HepG2 (cell line): Measurements from ENCODE around the gene NTM. TPM values are rescaled to one million over a fixed set of nuclear protein-coding genes. Genes with fewer than 3 reads are reported as not detected.

Source experiments
- ATAC-seq: fragments of 200-7000 bp; cut with Tn5 transposase; 3 replicates; pipeline ENCODE4 v1.9.1; 2020; ENCODE audit warnings: mild to moderate bottlenecking, moderate library complexity
- BruUV-seq: library from RNA; stranded (reverse); fragments of 400-500 nt; replicated peaks from 2 replicates; lab custom pipeline; 2021; lab: Mats Ljungman, UMichigan
- CTCF ChIA-PET: fragments of 300-600 bp; formaldehyde crosslinking; extraction: SDS; loops from one replicate; lab custom pipeline; 2021; ENCODE audit warnings: low total read pairs, inconsistent platforms, low intra/inter-chr PET ratio; lab: Yijun Ruan, JAX
- POLR2A ChIA-PET: fragments of 350-600 bp; sonication (Branson Sonifier 250); formaldehyde crosslinking; loops from one replicate; lab custom pipeline; 2020; ENCODE audit warnings: antibody characterized with exemption, inconsistent platforms; lab: Yijun Ruan, JAX
- DNase-seq: peaks from one replicate; pipeline ENCODE4 v3.0.0-alpha.2; 2015; ENCODE audit warnings: low spot score
- FAIRE-seq: peaks from 3 replicates; lab custom pipeline; 2011; peaks lifted over from hg19 to GRCh38; lab: Jason Lieb, UNC
- H2AFZ ChIP-seq: one replicate; pipeline ENCODE4 v1.6.1; 2011; ENCODE audit warnings: low read length, inconsistent platforms
- H3K27ac ChIP-seq: fragments of 300-600 bp; 3 replicates; pipeline ENCODE4 v1.8.0; 2011; ENCODE audit warnings: mixed run types, mild to moderate bottlenecking, mixed read lengths, low read length, inconsistent platforms; ENCODE audit not compliant: insufficient read depth; ENCODE audit errors: extremely low read length
- H3K27me3 ChIP-seq, 2 experiments: fragments of 200-600 bp in 1 of 2; 2 replicates in 1 of 2; 3 replicates in 1 of 2; pipeline versions ENCODE4 v1.6.0 to v1.8.0; 2011; ENCODE audit warnings: low read length in 2 of 2, mild to moderate bottlenecking in 2 of 2, moderate library complexity in 2 of 2, inconsistent platforms in 1 of 2; ENCODE audit not compliant: insufficient read depth in 2 of 2, control insufficient read depth in 1 of 2
- H3K36me3 ChIP-seq, 2 experiments: fragments of 200-600 bp in 1 of 2; replicated peaks in 1 of 2; 2 replicates in 1 of 2; 3 replicates in 1 of 2; pipeline versions ENCODE4 v1.5.1 to v1.8.0; 2011; ENCODE audit warnings: low read length in 2 of 2, inconsistent platforms in 1 of 2; ENCODE audit not compliant: insufficient read depth in 2 of 2, control insufficient read depth in 1 of 2
- H3K4me1 ChIP-seq: 2 replicates; pipeline ENCODE4 v1.5.1; 2012; ENCODE audit warnings: low read length, inconsistent platforms; ENCODE audit not compliant: insufficient read depth
- H3K4me2 ChIP-seq: 2 replicates; pipeline ENCODE4 v1.6.0; 2011; ENCODE audit warnings: low read depth, low read length, inconsistent platforms
- H3K4me3 ChIP-seq, 3 experiments: fragments of 200-600 bp in 1 of 3; sonication (generic), shearing (Covaris generic) in 1 of 3; replicated peaks in 1 of 3; 2 replicates each; pipeline ENCODE4 v1.5.1; 2011 to 2016; ENCODE audit warnings: low read length in 3 of 3, inconsistent platforms in 2 of 3, low read depth in 2 of 3, mild to moderate bottlenecking in 2 of 3, control low read depth in 1 of 3, mixed read lengths in 1 of 3; ENCODE audit not compliant: insufficient read depth in 1 of 3
- H3K79me2 ChIP-seq: one replicate; pipeline ENCODE4 v1.6.1; 2011; ENCODE audit warnings: low read length, inconsistent platforms; ENCODE audit not compliant: insufficient read depth
- H3K9ac ChIP-seq: 2 replicates; pipeline ENCODE4 v1.6.0; 2011; ENCODE audit warnings: mild to moderate bottlenecking, low read depth, low read length, inconsistent platforms; ENCODE audit not compliant: insufficient read depth
- H3K9me3 ChIP-seq: 2 replicates; pipeline ENCODE4 v1.5.1; 2012; ENCODE audit warnings: mild to moderate bottlenecking, low read length
- H4K20me1 ChIP-seq: 2 replicates; pipeline ENCODE4 v1.6.0; 2011; ENCODE audit warnings: inconsistent platforms, mild to moderate bottlenecking, low read length, moderate library complexity; ENCODE audit not compliant: insufficient read depth
- CCDC6 ChIP-seq: sonication (generic); formaldehyde crosslinking; IDR thresholded peaks from 2 replicates; pipeline ENCODE4 v1.8.1; 2022; ENCODE audit warnings: mild to moderate bottlenecking, missing genetic modification reagents, moderate library complexity
- EEA1 ChIP-seq: sonication (generic); formaldehyde crosslinking; IDR thresholded peaks from 2 replicates; pipeline ENCODE4 v1.5.1; 2020; ENCODE audit warnings: mild to moderate bottlenecking, missing genetic modification reagents, borderline replicate concordance
- FOXO1 ChIP-seq: sonication (generic); formaldehyde crosslinking; IDR thresholded peaks from 2 replicates; pipeline ENCODE4 v1.4.0; 2020; ENCODE audit warnings: missing genetic modification reagents
- MYPOP ChIP-seq: sonication (generic); formaldehyde crosslinking; IDR thresholded peaks from 2 replicates; pipeline ENCODE4 v1.8.1; 2023; ENCODE audit warnings: mild to moderate bottlenecking, moderate library complexity, missing genetic modification reagents
- RBFOX2 ChIP-seq: fragments of 200-400 bp; formaldehyde crosslinking; IDR thresholded peaks from 2 replicates; pipeline ENCODE4 v1.6.1; 2017; ENCODE audit warnings: low read depth, mild to moderate bottlenecking, low read length
- ZNF260 ChIP-seq: sonication (generic); formaldehyde crosslinking; IDR thresholded peaks from 2 replicates; pipeline ENCODE4 v1.4.0; 2020; ENCODE audit warnings: missing genetic modification reagents, low read depth, mild to moderate bottlenecking, borderline replicate concordance
- ZNF33A ChIP-seq: sonication (generic); formaldehyde crosslinking; IDR thresholded peaks from 2 replicates; pipeline ENCODE4 v1.5.1; 2020; ENCODE audit warnings: missing genetic modification reagents, mild to moderate bottlenecking, moderate library complexity, borderline replicate concordance
- ZNF768 ChIP-seq: sonication (generic); formaldehyde crosslinking; IDR thresholded peaks from 2 replicates; pipeline ENCODE4 v1.4.0; 2020; ENCODE audit warnings: missing genetic modification reagents
- ZNF816 ChIP-seq: sonication (generic); formaldehyde crosslinking; IDR thresholded peaks from 2 replicates; pipeline ENCODE4 v1.8.0; 2022; ENCODE audit warnings: missing genetic modification reagents, mild to moderate bottlenecking, borderline replicate concordance
- WGBS: methylation state at CpG from one replicate; pipeline ENCODE4 v1.1.6; 2017; ENCODE audit warnings: low lambda C conversion rate; 5-methylcytosine and 5-hydroxymethylcytosine counted together
- in situ Hi-C: cut with HindIII; loops from 2 replicates; pipeline ENCODE4 v1.10.0; 2017; ENCODE audit warnings: low pct_unique_long_range_greater_than_20kb; ENCODE audit not compliant: extremely low pct_ligation_motif_present
- intact Hi-C: fragments of 100-400 bp; cut with micrococcal nuclease; formaldehyde crosslinking; loops from one replicate; pipeline ENCODE4 v1.10.0; 2022; ENCODE audit not compliant: unreplicated experiment
- polyA plus RNA-seq, 8 experiments: library from polyadenylated mRNA; depleted of rRNA in 3 of 8; stranded (reverse) in 7 of 8; unstranded in 1 of 8; fragments of >200 nt; fragmentation: Illumina TruSeq in 4 of 8; extraction: Trizol in 4 of 8; gene quantifications; 2 replicates each; pipeline versions ENCODE4 v1.2.1 to v1.2.3, GENCODE V29; 2011 to 2016; ENCODE audit warnings: low read depth in 4 of 8, missing spikeins in 1 of 8, mixed read lengths in 1 of 8; ENCODE audit not compliant: insufficient read depth in 1 of 8
- total RNA-seq, 5 experiments: library from RNA; depleted of rRNA; stranded (reverse); fragments of >200 nt; fragmentation: Illumina TruSeq; extraction: Trizol; gene quantifications; 2 replicates each; pipeline ENCODE4 v1.2.3, GENCODE V29; 2016; ENCODE audit warnings: low read depth in 1 of 5
- TF ChIP-seq, protein P1 (sequence below): sonication (generic); formaldehyde crosslinking; IDR thresholded peaks from 2 replicates; pipeline ENCODE4 v1.5.0; 2020; ENCODE audit warnings: missing genetic modification reagents
- TF ChIP-seq, protein P2 (sequence below): sonication (generic); formaldehyde crosslinking; IDR thresholded peaks from 2 replicates; pipeline ENCODE4 v1.4.0; 2020; ENCODE audit warnings: missing genetic modification reagents

NTM gene
- total and polyA plus RNA-seq, 2 of the 13 experiments (the other 11 are each of a cell fraction or from before 2014, with no cell fraction given), result not detected

GRCh38 chr11:131923309-131923708 lies 552.9 kb downstream of the NTM start:
- BruUV-seq, result no TSS peak
- CTCF ChIA-PET, result no interaction called here
- FAIRE-seq, result no peak
- Histone ChIP-seq H3K9me3 (no peaks in the 10 kb centered on the region), H3K4me2 (no peak overlapping the region)
- TF ChIP-seq CCDC6 (CRISPR knock-in tag) (no peak), FOXO1 (CRISPR knock-in tag) (no peak), EEA1 (CRISPR knock-in tag) (no peak), ZNF816 (CRISPR knock-in tag) (no peak), MYPOP (CRISPR knock-in tag) (no peak), ZNF260 (CRISPR knock-in tag) (no peak), ZNF768 (CRISPR knock-in tag) (no peak), ZNF33A (CRISPR knock-in tag) (no peak), RBFOX2 (no peak)
- TF ChIP-seq, protein P1, sequence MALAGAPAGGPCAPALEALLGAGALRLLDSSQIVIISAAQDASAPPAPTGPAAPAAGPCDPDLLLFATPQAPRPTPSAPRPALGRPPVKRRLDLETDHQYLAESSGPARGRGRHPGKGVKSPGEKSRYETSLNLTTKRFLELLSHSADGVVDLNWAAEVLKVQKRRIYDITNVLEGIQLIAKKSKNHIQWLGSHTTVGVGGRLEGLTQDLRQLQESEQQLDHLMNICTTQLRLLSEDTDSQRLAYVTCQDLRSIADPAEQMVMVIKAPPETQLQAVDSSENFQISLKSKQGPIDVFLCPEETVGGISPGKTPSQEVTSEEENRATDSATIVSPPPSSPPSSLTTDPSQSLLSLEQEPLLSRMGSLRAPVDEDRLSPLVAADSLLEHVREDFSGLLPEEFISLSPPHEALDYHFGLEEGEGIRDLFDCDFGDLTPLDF, result no peak
- TF ChIP-seq, protein P2, sequence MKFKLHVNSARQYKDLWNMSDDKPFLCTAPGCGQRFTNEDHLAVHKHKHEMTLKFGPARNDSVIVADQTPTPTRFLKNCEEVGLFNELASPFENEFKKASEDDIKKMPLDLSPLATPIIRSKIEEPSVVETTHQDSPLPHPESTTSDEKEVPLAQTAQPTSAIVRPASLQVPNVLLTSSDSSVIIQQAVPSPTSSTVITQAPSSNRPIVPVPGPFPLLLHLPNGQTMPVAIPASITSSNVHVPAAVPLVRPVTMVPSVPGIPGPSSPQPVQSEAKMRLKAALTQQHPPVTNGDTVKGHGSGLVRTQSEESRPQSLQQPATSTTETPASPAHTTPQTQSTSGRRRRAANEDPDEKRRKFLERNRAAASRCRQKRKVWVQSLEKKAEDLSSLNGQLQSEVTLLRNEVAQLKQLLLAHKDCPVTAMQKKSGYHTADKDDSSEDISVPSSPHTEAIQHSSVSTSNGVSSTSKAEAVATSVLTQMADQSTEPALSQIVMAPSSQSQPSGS (CRISPR knock-in tag), result no peak
- TF ChIP-seq, all 625 proteins: peak for 0
- DNase-seq (no peak), ATAC-seq (no peak)
- no peaks in the 10 kb centered on the region for H3K27me3 ChIP-seq
- POLR2A ChIA-PET, result no interaction called here
- in situ Hi-C loops (no loop called here), intact Hi-C loops (no loop called here)
- H2AFZ ChIP-seq, result no peak overlapping the region
- no peak overlapping the region for H3K9ac ChIP-seq
- H3K79me2 ChIP-seq, result no peaks in the 10 kb centered on the region
- H4K20me1 ChIP-seq, result no peaks in the 10 kb centered on the region
- H3K27ac ChIP-seq, result no peak overlapping the region
- H3K36me3 ChIP-seq, result no peaks in the 10 kb centered on the region
- WGBS, result 26% methylated on average over 3 of the region's 3 CpGs
- no peak overlapping the region for H3K4me3 ChIP-seq
- no peaks in the 10 kb centered on the region for H3K4me1 ChIP-seq
